HEK293T (cell line): ENCODE results near the gene NGEF.

Experiments
- FOXM1 ChIP-seq: fragments of 450-650 bp; IDR thresholded peaks from 2 replicates; pipeline ENCODE4 v1.6.1; 2017; ENCODE audit warnings: mild to moderate bottlenecking, borderline replicate concordance
- SP1 ChIP-seq: fragments of 450-650 bp; IDR thresholded peaks from 2 replicates; pipeline ENCODE4 v1.6.1; 2017
- TF ChIP-seq, protein P1 (sequence below): fragments of 450-650 bp; IDR thresholded peaks from 2 replicates; pipeline ENCODE4 v1.6.1; 2016

DNA sequence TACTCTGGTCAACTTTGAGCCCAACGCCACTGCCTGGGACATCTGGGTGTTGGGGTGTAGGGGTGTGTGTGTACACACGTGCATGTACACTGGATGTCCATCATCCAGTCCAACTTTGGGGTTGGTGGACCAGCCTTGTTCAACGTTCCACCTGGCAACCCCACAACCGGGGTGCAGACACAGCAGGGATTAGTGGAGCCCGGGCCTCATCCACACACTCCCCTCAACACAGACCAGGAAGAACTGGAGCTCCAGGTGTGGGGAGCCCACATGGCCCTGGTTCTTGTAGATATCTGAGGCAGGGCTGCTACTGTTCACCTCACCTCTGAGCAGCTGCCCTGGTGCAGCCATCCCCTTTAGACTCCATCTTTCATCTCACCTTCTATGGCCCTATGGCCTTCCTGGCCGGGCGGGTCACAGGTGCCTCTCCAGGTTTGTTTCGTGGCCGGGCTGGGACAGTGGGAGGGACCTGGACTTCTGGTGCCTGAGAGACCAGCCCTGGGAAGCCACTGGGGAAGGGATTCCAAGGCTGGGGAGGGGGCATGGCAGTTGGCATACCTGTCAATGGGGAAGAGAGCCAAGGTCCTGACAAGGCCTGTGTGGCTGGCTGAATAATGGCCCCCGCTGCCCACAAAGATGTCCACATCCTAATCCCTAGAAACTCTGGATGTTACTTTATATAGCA lies 26.9 kb upstream of the NGEF start:
- TF ChIP-seq, protein P1, sequence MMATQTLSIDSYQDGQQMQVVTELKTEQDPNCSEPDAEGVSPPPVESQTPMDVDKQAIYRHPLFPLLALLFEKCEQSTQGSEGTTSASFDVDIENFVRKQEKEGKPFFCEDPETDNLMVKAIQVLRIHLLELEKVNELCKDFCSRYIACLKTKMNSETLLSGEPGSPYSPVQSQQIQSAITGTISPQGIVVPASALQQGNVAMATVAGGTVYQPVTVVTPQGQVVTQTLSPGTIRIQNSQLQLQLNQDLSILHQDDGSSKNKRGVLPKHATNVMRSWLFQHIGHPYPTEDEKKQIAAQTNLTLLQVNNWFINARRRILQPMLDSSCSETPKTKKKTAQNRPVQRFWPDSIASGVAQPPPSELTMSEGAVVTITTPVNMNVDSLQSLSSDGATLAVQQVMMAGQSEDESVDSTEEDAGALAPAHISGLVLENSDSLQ: no peak
- no peak for TF ChIP-seq SP1
- TF ChIP-seq FOXM1: no peak
